Mesendoderm (in vitro differentiated cells): Measurements from ENCODE around the gene MPZL2.
A peak's percentile ranks its signal among the peaks of the same experiment; 100 is the strongest.

ENCODE experiments used
- DNase-seq: peaks from one replicate; pipeline ENCODE4 v3.0.0; 2013
- H2AK5ac ChIP-seq: 2 replicates; pipeline ENCODE4 v1.6.1; 2013; ENCODE audit warnings: low read length, inconsistent platforms
- H2BK120ac ChIP-seq: 2 replicates; pipeline ENCODE4 v1.6.1; 2013; ENCODE audit warnings: low read depth, mild to moderate bottlenecking, low read length, moderate library complexity, mixed read lengths
- H2BK15ac ChIP-seq: replicated peaks from 2 replicates; pipeline ENCODE4 v1.6.1; 2013; ENCODE audit warnings: low read depth, mild to moderate bottlenecking, moderate library complexity
- H2BK5ac ChIP-seq: 2 replicates; pipeline ENCODE4 v1.6.1; 2013; ENCODE audit warnings: low read length, inconsistent platforms
- H3K18ac ChIP-seq: 2 replicates; pipeline ENCODE4 v1.6.1; 2013; ENCODE audit warnings: mild to moderate bottlenecking, low read length, mixed read lengths
- H3K23ac ChIP-seq: one replicate; pipeline ENCODE4 v1.6.1; 2013; ENCODE audit warnings: low read length
- H3K27ac ChIP-seq: 2 replicates; pipeline ENCODE4 v1.5.1; 2013; ENCODE audit warnings: low read depth, mild to moderate bottlenecking, inconsistent platforms, low read length, moderate library complexity
- H3K27me3 ChIP-seq: 2 replicates; pipeline ENCODE4 v1.6.1; 2013; ENCODE audit warnings: low read length, control low read depth, mild to moderate bottlenecking, inconsistent platforms; ENCODE audit not compliant: insufficient read depth, poor library complexity
- H3K36me3 ChIP-seq: 2 replicates; pipeline ENCODE4 v1.6.1; 2013; ENCODE audit warnings: low read length, inconsistent platforms; ENCODE audit not compliant: control insufficient read depth, insufficient read depth
- H3K4ac ChIP-seq: one replicate; pipeline ENCODE4 v1.6.1; 2013; ENCODE audit warnings: low read depth, mild to moderate bottlenecking, low read length, moderate library complexity
- H3K4me1 ChIP-seq: 2 replicates; pipeline ENCODE4 v1.6.1; 2013; ENCODE audit warnings: low read depth, low read length, inconsistent platforms; ENCODE audit not compliant: control insufficient read depth
- H3K4me2 ChIP-seq: 2 replicates; pipeline ENCODE4 v1.6.1; 2013; ENCODE audit warnings: low read length
- H3K4me3 ChIP-seq: 2 replicates; pipeline ENCODE4 v1.5.1; 2013; ENCODE audit warnings: mild to moderate bottlenecking, low read length
- H3K56ac ChIP-seq: one replicate; pipeline ENCODE4 v1.6.1; 2013; ENCODE audit warnings: low read length
- H3K79me1 ChIP-seq: 2 replicates; pipeline ENCODE4 v1.6.1; 2013; ENCODE audit warnings: low read length, inconsistent platforms
- H3K79me2 ChIP-seq: 2 replicates; pipeline ENCODE4 v1.6.1; 2013; ENCODE audit warnings: mild to moderate bottlenecking, low read length; ENCODE audit not compliant: control insufficient read depth, insufficient read depth
- H3K9ac ChIP-seq: 2 replicates; pipeline ENCODE4 v1.6.1; 2013; ENCODE audit warnings: low read length, inconsistent platforms
- H4K5ac ChIP-seq: one replicate; pipeline ENCODE4 v1.6.1; 2013; ENCODE audit warnings: low read length
- H4K8ac ChIP-seq: one replicate; pipeline ENCODE4 v1.6.1; 2013; ENCODE audit warnings: low read depth, mild to moderate bottlenecking, control low read depth, low read length, moderate library complexity
- WGBS: extraction: QIAGEN DNeasy Blood & Tissue Kit; methylation state at CpG from one replicate; pipeline ENCODE4 v1.1.7; 2013; ENCODE audit warnings: low lambda C conversion rate, missing lambda C conversion rate; ENCODE audit not compliant: insufficient coverage; ENCODE audit errors: extremely low coverage; 5-methylcytosine and 5-hydroxymethylcytosine counted together

Gene MPZL2

DNA sequence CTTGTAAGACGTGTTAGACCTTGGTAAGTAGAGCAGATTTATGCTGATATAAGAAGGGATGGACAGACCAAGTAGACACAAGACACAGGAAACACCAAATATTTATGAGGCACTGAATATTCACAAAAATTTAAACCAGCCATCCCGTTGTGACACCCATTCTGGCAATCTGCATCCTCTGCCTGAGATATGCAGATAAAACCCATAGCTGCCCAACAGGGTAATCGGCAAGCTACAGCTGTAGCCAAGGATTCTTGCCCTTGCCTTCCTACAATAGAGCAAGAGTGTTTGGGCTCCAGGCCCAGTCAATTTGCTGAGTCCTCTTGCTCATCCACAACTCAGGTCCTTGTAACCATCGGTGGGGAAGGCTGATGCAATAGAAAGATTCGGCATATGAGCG, 18.5 kb upstream of the MPZL2 start:
- Histone ChIP-seq H3K18ac (no peak overlapping the region), H3K4me1 (no peaks in the 10 kb centered on the region), H3K9ac (no peak overlapping the region), H3K4me3 (no peak overlapping the region), H3K79me1 (no peaks in the 10 kb centered on the region), H4K8ac (no peak overlapping the region), H3K23ac (no peak overlapping the region), H2BK15ac (no peak overlapping the region), H3K79me2 (no peaks in the 10 kb centered on the region), H3K4ac (no peak overlapping the region), H2AK5ac (no peak overlapping the region), H3K56ac (no peak overlapping the region), H3K27me3 (no peaks in the 10 kb centered on the region), H3K27ac (no peak overlapping the region), H3K4me2 (no peak overlapping the region), H4K5ac (no peak overlapping the region), H2BK120ac (no peak overlapping the region), H3K36me3 (no peaks in the 10 kb centered on the region), H2BK5ac (no peak overlapping the region)
- no peak for DNase-seq
- no CpG with 5 or more reads among the region's 6 CpGs for WGBS

GRCh38 chr11:118281284-118281683, 17.2 kb upstream of the MPZL2 start:
- no CpG with 5 or more reads among the region's 1 CpG for WGBS
- no peaks in the 10 kb centered on the region for H3K27me3 ChIP-seq
- no peaks in the 10 kb centered on the region for H3K4me1 ChIP-seq

DNA sequence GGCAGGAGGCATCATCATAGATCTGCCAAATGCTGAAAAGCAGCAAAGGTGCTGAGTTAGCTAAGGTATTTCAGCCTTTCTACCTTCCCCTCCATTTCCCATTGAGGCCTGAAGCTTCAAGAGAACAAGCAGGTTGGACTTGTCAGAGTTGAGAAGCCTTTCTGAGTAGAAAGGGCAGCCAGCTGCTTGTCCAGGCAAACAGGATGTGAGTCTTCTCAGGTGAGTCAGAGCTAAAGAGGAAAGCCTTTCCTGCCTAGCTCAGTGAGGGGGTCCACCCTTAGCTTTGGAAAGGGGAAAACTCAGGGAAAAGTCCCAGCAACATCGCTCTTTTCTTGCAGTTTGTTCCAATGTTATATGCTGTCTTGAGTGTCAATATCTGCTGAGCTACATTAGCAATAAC, 13.2 kb upstream of the MPZL2 start:
- no peaks in the 10 kb centered on the region for H3K4me1 ChIP-seq
- H2AK5ac ChIP-seq: no peak overlapping the region
- H3K4me3 ChIP-seq: no peak overlapping the region
- no peak overlapping the region for H3K27ac ChIP-seq
- no peak overlapping the region for H2BK5ac ChIP-seq
- H3K36me3 ChIP-seq: no peaks in the 10 kb centered on the region
- peak; percentile 55 for DNase-seq
- H3K79me1 ChIP-seq: no peaks in the 10 kb centered on the region
- no peak overlapping the region for H2BK120ac ChIP-seq
- no peak overlapping the region for H2BK15ac ChIP-seq
- H4K5ac ChIP-seq: no peak overlapping the region
- no peak overlapping the region for H3K9ac ChIP-seq
- H3K4ac ChIP-seq: no peak overlapping the region
- H3K23ac ChIP-seq: no peak overlapping the region
- H3K79me2 ChIP-seq: no peaks in the 10 kb centered on the region
- no CpG with 5 or more reads among the region's 1 CpG for WGBS
- no peak overlapping the region for H3K18ac ChIP-seq
- no peak overlapping the region for H3K4me2 ChIP-seq
- H3K27me3 ChIP-seq: no peaks in the 10 kb centered on the region
- no peak overlapping the region for H4K8ac ChIP-seq
- no peak overlapping the region for H3K56ac ChIP-seq

More at GRCh38 chr11:118281284-118281683, 17.2 kb upstream of the MPZL2 start:
- H3K4me2 ChIP-seq: no peak overlapping the region
- H3K9ac ChIP-seq: no peak overlapping the region
- H2BK5ac ChIP-seq: no peak overlapping the region
- H2AK5ac ChIP-seq: no peak overlapping the region
- H3K23ac ChIP-seq: no peak overlapping the region
- H3K36me3 ChIP-seq: no peaks in the 10 kb centered on the region
- H3K79me2 ChIP-seq: no peaks in the 10 kb centered on the region
- H2BK120ac ChIP-seq: no peak overlapping the region
- H3K4ac ChIP-seq: no peak overlapping the region
- H3K56ac ChIP-seq: no peak overlapping the region
- no peak overlapping the region for H3K27ac ChIP-seq
- H3K4me3 ChIP-seq: no peak overlapping the region
- no peak for DNase-seq
- no peak overlapping the region for H4K5ac ChIP-seq
- H2BK15ac ChIP-seq: no peak overlapping the region
- no peak overlapping the region for H4K8ac ChIP-seq
- no peak overlapping the region for H3K18ac ChIP-seq
- H3K79me1 ChIP-seq: no peaks in the 10 kb centered on the region

DNA sequence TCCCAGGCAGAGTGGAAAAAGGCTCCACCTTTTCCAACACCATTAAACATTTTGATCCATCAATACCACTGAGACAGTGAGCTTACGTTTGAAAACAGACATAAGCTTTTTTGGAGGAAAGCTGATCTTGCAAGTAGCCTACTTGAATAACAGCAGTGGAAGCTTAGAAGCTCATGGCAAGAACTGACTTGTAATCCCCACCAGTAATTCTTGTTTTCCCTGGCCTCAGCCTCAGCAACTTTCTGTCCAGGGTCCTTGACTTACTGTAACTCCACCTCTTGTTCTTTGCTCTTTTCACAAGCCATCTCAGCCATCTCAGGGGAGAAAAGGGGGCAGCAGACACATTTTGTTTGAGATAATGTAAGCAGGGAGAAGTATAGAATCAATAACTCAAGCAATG, 12.3 kb upstream of the MPZL2 start:
- no peak overlapping the region for H2AK5ac ChIP-seq
- no CpG with 5 or more reads among the region's 1 CpG for WGBS
- no peaks in the 10 kb centered on the region for H3K79me1 ChIP-seq
- H2BK120ac ChIP-seq: no peak overlapping the region
- DNase-seq: no peak
- no peak overlapping the region for H3K4ac ChIP-seq
- H3K79me2 ChIP-seq: no peaks in the 10 kb centered on the region
- H3K4me3 ChIP-seq: no peak overlapping the region
- no peak overlapping the region for H2BK15ac ChIP-seq
- H2BK5ac ChIP-seq: no peak overlapping the region
- no peaks in the 10 kb centered on the region for H3K27me3 ChIP-seq
- H3K36me3 ChIP-seq: no peaks in the 10 kb centered on the region
- H3K4me1 ChIP-seq: no peaks in the 10 kb centered on the region
- H3K9ac ChIP-seq: no peak overlapping the region
- H4K5ac ChIP-seq: no peak overlapping the region
- no peak overlapping the region for H3K27ac ChIP-seq
- no peak overlapping the region for H4K8ac ChIP-seq
- H3K56ac ChIP-seq: no peak overlapping the region
- no peak overlapping the region for H3K4me2 ChIP-seq
- no peak overlapping the region for H3K18ac ChIP-seq
- no peak overlapping the region for H3K23ac ChIP-seq

DNA sequence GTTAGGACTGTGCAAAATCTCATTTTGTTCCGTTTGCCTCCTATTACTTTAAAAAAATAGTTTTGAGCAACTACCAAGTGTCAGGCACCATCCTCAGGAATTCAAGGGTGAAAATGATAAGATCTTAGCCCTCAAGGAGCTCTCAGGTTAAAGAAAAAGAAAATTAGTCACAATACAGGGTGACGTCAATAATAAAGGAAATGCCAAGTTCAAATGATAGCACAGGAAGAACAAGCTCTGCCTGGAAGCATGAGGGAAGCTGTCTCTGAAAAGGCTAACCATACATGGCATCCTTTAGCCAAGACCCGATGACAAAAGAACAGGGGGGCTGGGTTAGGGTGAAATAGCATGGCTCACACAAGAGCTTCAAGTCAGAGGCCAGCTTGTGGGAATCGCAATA, 11.1 kb upstream of the MPZL2 start:
- no peaks in the 10 kb centered on the region for H3K27me3 ChIP-seq
- H3K79me1 ChIP-seq: no peaks in the 10 kb centered on the region
- no peak overlapping the region for H3K27ac ChIP-seq

GRCh38 chr11:118274186-118274585, 10.1 kb upstream of the MPZL2 start:
- no peak overlapping the region for H3K4me3 ChIP-seq
- H3K27ac ChIP-seq: no peak overlapping the region
- no peak overlapping the region for H3K56ac ChIP-seq
- no peak overlapping the region for H2BK5ac ChIP-seq
- H3K27me3 ChIP-seq: no peaks in the 10 kb centered on the region
- no peak for DNase-seq
- no peak overlapping the region for H3K23ac ChIP-seq
- no peaks in the 10 kb centered on the region for H3K36me3 ChIP-seq
- H4K5ac ChIP-seq: no peak overlapping the region
- H4K8ac ChIP-seq: no peak overlapping the region
- H3K18ac ChIP-seq: no peak overlapping the region
- no peaks in the 10 kb centered on the region for H3K4me1 ChIP-seq
- H2AK5ac ChIP-seq: no peak overlapping the region
- no peak overlapping the region for H2BK15ac ChIP-seq
- no peak overlapping the region for H3K4me2 ChIP-seq
- no peaks in the 10 kb centered on the region for H3K79me2 ChIP-seq
- no peaks in the 10 kb centered on the region for H3K79me1 ChIP-seq
- WGBS: no CpG with 5 or more reads among the region's 2 CpGs
- H2BK120ac ChIP-seq: no peak overlapping the region
- H3K9ac ChIP-seq: no peak overlapping the region
- H3K4ac ChIP-seq: no peak overlapping the region

More for the DNA sequence above, 11.1 kb upstream of the MPZL2 start:
- WGBS: no CpG with 5 or more reads among the region's 4 CpGs
- H3K4me2 ChIP-seq: no peak overlapping the region
- no peaks in the 10 kb centered on the region for H3K36me3 ChIP-seq
- H3K79me2 ChIP-seq: no peaks in the 10 kb centered on the region
- H3K23ac ChIP-seq: no peak overlapping the region
- no peak overlapping the region for H3K4me3 ChIP-seq
- H2BK120ac ChIP-seq: no peak overlapping the region
- no peak overlapping the region for H3K56ac ChIP-seq
- H3K4me1 ChIP-seq: no peaks in the 10 kb centered on the region
- no peak overlapping the region for H3K9ac ChIP-seq
- H2BK15ac ChIP-seq: no peak overlapping the region
- H2AK5ac ChIP-seq: no peak overlapping the region
- no peak overlapping the region for H4K8ac ChIP-seq
- DNase-seq: peak; percentile 27
- H3K18ac ChIP-seq: no peak overlapping the region
- H4K5ac ChIP-seq: no peak overlapping the region
- no peak overlapping the region for H2BK5ac ChIP-seq
- no peak overlapping the region for H3K4ac ChIP-seq
